ENCODE measurements around the gene TMEM52.
A peak's percentile ranks its signal among the peaks of the same experiment; 100 is the strongest.

TMEM52 gene

DNA sequence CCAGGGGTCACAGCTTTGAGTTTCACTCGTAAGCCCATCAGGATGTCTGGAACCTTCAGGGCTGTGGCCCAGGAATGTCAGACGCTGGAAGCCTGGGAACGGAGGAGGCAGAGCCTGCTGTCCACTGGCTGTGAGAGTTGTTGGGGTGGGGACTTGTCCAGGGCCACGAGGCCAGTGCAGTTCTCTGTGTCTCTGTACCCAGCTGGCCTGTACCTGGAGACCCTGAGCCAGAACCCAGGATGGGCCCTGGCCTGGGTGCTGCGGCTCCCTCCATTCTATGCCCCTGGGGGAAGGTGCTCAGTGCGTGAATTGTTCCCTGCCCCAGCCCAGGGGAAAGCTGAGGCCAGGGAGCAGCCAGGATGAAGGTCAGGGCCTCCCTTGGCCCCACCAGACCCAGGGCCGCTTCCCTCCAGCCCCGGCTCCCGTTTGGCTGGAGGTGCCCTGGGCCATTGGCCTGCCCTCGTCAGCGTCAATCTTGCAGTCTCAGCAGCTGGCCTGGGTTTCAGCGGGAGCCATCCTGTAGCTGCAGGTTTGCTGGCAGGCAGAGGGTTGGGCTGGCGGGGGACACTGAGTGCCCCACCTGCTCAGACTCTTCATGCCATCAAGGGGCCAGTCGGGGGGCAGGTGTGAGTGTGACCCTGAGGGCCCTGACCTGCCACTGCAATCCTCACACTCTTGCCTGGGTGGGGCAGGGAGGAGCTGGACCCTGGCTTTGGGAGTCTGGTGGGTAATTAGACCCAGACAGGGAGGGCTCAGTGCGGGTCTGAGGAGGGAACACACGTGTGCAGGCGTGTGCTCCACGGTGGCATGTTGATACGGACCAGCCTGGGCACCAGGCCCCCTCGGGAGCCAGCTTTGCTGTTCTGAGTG lies 4.7 kb downstream of the TMEM52 start:
- DNase-seq = no peak

DNA sequence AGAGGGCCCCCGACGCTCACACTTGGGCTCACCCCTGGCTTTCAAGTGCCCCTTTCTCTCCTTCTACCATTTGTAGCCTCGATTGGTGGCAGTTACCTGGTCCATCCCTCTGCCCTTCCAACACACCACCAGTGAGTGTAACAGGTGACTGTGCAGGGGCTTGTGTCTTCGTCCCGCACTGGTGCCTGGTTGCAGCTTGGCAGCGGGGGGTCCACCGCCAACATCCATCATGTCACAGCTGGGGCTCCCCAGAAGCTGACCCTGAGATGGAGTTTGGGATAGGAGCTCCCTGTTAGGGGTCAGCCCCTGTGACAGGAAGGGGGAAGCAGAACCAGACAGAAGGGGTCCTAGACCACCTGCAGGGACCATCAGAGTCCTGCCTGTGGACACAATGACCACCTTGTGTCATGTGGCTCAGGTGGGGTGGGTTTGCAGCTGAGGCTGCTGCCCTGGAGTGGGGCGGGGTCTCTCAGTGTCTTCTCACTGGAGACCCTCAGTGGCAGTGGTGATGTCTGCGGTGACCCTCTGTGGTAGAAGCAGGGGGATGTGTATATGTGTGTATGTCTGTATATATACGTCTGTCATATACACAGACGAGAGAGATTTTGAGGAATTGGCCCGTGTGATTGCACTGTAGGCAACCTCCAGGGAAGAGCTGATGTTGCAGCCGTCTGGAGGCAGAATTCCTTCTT lies 7.6 kb downstream of the TMEM52 start:
- DNase-seq = no peak

DNA sequence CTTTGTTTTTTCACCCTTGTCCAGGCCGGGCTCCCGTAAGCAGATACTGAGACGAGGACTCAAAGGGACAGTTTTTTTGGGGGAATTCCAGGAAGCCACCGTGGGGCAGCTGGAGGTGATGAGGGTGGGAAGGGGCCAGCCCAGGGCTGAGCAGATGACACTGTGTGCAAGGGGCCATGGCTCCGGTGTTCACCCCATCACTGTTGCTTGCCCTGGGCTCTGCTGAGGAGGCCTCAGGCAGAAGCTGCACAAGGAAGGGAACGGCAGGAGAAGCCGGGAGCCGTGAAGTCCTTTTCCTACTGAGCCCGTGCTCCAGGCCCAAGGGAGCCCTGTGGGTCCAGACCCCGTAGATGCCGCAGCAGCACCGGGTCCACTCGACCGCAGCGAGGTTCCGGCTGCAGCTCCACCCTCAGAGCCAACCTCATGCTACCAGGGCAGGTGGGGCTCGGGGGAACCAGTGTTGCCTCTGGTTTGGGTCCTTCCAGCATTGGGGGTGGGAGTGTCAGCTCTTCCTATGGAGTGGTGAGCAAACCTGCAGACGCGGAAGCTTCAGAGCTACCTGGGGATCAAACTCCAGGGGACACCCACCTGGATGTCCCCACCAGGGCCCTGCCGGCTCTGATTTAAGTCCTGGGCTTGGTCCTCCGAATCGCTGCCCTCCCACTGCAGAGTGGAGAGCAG lies 8.3 kb downstream of the TMEM52 start:
- DNase-seq = no peak

DNA sequence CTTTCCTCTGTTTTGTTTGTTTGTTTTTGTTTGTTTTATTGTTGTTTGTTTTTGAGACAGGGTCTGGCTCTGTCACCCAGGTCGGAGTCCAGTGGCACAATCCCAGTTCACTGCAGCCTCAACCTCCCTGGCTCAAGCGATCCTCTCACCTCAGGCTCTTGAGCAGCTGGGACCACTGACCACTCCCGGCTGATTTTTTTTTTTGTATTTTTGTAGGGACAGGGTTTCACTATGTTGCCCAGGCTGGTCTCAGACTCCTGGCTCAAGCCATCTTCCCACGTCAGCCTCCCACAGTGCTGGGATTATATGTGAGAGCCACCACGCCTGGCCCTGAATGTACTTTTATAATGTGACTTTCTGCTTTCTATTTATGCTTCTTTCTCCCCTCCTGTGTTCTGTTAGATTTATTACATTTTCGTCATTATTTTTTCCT lies 9.0 kb downstream of the TMEM52 start:
- no peak for DNase-seq

DNA sequence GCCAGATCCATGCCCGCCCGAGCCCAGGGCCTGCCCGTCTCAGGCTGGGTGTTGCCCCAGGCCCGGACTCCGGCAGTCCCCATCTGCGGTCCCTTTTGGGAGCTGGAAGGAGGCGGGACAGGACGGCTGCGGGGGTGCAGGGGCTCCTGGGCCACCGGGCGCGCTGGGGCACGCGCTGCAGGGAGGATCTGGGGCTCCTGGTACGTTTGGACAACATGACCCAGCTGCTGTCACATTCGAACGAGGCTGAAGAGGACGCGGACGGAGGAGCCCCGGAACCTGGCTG lies 10.6 kb downstream of the TMEM52 start:
- no peak for DNase-seq

DNA sequence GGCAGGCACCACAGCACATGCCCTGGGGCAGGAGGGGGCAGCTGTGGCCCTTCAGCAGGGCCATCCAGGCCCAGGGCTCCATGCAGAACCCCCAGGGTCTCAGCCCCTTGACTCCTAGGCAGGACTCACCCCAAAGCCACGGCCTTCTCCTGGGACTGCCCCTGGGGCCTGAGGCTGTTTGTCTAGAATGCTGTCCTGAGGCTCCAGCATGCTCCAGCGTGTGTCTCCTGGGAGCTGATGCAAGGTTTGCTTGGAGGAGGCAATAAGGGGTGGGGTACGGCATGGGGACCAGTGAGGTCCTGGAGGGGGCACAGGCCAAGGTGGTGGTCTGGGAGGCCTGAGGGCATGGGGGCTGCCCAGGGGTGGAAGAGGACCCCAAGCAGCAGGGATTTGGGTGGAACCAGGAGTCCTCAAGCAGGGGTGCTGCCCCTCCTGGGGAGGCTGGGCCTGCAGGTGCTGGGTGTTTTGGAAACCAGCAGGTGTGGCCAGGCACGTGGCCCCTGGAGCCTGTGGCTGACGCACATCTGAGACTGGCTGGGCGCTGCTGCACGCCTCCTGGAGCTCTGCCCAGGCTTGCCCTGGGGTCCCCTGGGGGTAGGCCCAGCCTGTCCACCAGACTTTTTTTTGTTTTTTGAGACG lies 11.9 kb downstream of the TMEM52 start:
- no peak for DNase-seq

DNA sequence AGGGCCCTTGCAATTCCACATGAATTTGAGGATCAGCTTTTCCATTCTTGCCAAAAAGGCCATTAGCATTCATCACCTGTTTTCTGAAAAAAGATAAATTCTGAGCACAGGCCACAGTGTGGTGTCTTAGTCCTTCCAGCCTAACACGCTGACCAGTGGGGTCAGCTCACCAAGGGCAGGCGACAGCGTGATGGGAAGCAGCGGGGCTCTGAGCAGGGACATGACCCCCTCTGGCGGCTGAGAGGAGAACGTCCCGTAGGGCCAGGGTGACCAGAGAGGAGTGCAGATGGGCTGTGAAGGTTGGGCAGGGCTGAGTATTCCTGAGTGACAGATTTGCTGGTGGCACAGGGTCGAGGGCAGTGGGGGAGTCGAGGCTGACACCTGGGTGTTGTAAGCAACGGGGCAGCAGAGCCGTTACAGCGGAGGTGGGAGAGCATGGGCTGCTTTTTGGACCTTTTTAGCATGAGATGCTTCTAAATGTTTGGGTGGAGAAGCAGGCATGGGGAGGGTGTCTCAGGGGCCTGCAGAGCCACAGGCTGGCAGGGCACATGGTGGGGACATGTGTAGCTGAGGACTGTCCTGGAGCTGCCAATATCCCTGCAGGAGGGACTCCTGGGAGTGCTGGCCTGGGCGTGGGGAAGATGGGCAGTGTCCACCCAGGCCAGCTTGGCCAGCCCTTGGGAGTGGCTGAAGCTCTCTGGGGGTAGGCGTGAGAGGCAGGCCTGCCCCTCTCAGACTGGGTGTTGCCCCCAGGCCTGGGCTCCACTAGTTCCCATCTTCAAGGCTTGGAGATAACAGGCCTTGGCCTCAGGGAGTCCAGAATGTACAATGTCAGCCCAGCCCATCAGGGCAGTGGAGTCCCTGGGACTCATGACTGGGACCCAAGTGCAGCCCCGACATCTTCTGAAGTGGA lies 12.6 kb downstream of the TMEM52 start:
- DNase-seq = peak; percentile 50 to 76

DNA sequence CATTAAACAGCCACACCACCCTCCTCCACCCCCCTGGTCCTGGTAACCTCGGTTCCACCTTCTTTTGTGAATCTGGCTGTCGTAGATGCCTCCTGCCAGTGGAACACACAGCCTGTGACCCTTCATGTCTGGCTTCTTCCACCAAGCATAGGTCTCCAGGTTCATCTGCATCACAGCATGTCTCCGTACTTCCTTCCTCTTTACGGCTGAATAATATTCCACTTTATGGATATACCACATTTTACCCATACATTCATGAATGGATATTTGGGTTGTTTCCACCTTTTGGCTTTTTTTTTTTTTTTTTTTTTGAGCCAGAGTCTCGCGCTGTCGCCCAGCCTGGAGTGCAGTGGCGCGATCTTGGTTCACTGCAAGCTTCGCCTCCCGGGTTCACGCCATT lies 15.9 kb downstream of the TMEM52 start:
- DNase-seq = no peak

DNA sequence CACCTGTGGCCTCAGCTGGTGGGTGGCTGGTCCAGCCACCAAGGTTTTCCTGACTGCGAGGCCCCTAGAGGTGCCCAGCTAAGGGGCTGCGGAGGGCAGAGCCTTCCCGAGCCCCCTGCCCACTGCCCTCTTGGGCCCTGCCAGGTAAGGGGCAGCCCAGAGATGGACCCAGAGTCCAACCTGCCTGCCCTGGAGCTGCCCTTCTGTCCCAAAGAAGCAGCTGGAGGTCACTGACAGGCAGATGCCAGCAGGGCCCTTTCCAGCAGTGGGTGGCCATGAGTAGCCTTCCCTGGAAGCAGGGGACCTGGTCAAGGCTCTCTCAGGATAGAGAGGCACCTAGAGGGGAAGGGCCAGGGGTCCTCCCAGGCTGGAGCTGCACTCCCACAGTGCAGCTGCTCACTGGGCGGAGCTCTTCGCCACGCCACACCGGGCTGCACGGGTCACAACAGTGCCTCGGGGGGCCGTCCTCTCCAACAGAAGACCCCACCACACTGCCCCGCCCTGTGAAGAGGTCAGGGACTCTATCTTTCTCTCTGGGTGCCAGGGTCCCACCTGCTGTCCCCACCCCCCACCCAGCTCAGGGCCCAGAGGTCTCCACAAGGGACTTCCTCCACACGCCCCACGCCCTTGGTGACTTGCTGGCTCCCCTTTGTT lies 17.3 kb downstream of the TMEM52 start:
- no peak for DNase-seq

DNA sequence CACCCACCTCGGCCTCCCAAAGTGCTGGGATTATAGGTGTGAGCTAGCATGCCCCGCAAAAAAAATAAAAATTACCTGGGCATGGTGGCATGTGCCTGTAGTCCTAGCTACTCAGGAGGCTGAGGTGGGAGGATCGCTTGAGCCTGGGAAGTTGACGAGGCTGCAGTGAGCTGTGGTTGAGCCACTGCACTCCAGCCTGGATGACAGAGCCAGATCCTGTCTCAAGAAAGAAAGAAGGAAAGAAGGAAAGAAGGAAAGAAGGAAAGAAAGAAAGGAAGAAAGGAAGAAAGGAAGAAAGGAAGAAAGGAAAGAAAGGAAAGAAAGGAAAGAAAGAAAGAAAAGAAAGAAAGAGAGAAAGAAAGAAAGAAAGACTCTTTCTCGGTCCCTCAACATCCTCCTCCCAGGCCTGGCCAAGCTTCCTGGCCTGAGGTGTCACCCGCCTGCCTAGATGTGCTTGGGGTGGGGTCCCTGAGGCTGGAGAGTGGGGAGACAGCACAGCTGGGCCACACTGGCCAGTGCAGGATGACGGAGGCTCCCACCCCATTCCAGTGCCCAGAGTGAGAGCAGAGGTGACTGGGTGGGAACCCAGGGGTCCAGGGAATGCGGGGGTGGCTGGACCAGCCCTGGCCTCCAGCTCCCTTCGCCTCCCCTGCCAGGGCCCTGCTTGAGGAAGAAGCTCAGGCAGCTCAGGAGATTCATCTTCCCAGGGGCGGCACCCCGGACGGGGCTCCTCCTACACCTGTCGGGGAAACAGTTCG lies 18.0 kb downstream of the TMEM52 start:
- DNase-seq = no peak

DNA sequence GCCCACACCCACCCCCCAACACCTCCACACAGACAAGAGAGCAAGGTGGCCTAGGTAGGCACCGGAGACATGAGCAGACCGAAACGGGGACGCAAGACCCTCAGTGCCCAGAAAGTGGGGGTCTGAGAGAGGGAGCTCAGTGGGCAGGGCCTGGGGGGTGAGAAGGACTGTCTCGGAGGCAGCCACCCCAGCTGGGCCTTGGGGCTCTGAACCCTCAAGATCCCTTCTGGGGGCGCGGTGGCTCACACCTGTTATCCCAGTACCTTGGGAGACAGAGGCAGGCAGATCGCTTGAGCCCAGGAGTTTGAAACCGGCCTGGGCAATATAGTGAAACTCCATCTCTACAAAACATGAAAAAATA lies 19.1 kb downstream of the TMEM52 start:
- no peak for DNase-seq

DNA sequence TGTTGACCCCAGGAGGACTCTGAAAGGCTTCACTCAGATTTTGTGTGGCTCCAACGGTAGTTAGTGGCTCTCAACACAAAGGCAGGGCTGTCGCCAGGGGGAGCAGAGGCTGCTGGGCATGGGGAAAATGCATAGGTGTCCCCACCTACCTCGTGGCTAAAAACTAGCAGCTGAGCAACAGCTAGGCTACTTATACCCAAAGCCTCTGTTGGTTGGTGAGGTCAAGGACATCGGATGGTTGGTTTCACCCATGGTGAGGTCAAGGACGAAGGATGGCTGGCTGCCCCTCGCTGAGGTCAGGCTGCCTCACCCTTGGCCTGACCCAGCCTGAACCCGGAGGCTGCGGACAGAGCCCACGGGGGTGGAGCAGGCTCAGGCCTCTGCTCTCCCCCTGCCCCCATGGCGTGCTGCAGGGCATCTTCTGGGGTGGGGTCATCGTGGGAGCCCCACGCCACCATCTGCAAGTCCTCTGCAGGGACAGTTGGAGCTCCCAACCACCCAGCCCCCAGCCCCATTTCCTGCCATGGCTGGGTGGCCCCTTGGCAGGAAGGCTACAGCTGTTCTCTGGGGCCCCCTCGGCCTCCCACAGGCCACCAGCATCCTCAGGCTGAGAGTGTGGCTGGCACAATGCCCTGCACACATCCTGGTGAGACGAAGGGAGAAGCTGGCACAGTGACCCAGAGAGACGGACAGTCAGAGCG lies 19.7 kb downstream of the TMEM52 start:
- DNase-seq = no peak

DNA sequence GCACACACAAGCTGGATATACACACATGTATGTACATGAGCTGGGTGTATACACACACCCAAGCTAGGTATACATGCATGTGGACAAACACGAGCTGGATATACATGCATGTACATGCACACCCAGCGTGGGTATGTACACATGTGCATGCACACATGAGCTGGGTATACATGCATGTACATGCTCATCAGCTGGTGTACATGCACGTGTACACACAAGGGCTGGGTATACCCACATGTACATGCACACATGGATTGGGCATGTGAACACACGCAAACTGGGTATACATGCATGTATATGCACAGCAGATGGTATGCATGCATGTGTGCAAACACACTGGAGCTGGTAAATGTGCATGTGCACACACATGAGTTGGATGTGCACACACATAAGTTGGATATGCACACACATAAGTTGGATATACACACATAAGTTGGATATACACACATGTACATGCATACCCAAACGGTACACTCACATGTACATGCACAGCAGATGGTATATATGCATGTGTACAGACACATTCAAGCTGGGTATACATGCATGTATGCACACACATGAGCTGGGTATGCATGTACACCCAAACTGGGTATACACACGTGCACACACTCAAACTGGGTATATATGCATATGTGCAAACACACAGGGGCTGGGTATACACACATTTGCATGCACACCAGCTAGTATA lies 20.7 kb downstream of the TMEM52 start:
- no peak for DNase-seq

DNA sequence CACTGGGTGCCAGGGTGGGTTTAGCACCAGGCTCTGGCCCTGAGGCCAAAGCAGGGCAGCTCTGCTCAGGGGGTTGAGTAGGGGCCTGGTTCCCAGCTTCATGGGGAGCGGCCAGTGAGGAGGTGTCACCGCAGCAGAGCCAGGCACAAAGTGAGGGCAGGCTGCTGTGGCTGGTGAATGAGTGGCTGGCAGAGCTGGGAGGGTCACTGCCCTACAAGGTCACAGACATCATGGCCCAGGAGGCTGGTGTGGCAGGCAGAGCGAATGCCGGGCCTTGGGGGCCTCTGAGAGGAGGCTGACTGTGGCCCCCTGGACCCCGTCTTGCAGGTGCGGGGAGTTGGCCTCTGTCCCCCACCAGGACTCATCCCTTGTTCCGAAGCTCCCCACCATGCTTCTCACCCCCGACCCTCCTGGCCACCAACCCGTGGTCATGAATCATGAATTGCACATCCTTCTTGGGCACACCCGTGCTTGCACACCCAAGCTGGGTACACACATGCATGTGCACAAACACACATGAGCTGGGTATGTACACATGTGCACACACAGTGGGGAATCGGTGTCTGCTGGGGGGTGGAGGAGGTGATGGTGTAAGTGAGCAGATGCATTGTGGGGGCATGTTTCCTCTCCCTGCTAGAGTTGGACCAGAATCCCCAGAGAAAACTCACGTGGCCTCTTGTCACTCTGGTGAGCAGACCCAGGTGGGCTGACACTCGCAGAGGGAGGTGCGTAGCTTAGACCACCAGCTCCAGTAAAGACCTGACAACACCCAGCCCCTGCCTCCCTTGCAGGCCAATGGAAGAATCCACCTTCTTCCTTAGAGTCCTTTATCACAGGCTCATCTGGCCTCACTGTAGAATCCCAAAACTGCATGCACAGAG lies 23.4 kb downstream of the TMEM52 start:
- no peak for DNase-seq

DNA sequence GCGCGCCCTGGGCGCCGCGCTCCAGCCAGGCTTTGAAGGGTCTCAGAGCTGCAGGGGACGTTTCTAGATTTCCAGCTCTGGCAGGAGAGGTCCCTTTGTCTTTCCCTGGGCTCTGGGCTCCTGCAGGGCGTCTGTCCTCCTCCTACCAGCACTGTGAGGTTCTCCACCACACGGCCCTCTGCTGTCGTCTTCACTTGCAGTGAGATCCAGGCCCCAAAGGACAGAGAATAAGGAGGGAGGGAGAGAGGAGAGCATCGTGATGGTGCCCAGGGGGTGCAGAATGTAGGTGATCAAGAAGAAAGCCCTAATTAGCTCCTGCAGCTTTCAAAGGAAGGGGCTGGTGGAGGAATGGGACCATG lies 24.0 kb downstream of the TMEM52 start:
- no peak for DNase-seq

DNA sequence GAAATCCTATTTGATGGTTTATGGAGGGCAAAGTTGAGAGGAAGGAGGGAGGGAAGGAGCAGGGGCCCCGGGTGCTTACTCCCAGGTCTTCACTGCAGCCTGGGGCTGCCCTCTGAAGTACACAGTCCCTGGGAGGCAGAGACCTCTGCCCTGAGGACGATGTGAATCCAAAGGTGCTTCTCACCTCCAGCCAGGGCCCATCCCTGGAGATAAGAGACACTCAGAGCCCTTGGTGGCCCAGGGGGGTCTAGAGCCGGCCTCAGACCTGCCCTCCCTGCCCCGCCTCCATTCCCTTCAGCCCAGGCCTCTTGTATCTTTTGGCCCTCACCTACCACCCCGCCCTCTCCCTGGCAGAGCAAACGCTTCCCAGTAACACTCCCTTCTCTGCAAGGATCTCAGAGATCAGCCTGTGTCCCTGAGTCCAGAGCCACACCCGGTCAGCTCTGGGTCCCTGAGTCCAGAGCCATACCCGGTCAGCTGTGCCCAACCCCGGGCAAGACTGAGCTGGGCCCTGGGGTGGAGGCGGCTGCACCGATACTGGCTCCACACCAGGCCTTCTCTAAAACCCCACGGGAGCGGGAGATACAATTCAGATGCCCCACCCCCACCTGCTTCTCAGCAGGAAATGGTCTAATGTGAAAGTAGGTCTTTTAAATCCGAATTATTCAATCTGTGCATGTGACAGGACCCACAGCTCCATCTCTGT lies 24.6 kb downstream of the TMEM52 start:
- no peak for DNase-seq

DNA sequence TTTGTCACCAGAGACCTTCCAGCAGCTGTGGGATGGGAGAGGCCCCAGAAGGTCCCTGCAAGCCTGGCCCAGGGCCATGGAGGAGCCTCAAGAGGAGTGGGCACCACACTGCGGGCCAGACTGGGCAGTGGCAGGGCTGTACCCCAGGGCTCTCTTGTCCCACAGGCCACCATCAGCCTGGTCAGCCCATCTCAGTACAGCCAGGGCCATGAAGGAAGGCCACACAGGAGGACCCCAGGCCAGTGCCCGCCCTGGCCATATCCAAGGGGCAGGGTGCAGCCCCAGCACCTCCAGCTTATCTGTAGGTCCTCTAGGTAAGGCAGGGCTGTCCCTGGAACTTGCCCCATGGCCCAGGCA lies 25.1 kb downstream of the TMEM52 start:
- no peak for DNase-seq

DNA sequence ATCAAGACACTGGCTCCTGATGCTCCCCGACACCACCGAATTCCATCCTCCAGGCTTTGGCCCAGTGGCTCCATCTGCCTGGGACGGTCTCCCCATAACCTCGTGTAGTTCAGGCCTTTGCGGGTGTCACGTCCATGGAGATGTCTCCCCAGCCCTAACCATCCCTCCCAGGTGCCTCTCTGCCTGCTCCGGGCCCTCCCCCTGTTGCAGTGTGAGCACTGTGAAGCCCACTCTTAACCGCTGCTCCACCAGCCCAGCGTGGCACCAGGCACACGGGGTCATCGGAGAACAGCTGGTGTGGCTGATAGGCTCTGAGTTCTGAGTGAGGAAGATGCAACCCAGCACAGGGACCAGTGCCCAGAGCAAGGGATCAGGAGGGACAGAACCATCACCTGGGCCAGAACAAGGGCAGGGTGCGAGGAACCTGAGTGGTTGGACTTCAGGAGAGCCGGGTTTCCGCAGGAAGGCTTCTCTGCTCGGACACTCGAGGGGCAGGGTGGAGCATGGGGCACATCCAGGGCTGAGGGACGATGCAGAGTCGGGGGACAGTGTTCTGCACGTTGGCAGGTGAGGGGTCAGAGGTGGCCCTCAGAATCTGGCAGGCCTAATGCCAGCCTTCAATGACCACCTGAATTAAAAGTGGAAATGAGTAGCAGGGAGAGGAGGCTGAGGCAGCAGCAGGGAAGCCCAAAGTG lies 25.6 kb downstream of the TMEM52 start:
- no peak for DNase-seq

All from NCI-H524 (cell line).